VCaP (cell line): ENCODE data around the gene NUDT3.
"Not testable (repeated sequence)": the region's sequence is repeated elsewhere in the genome, so short reads cannot be mapped to it uniquely, and the experiment has no call there.

Experiments
- H3K27ac ChIP-seq: fragments of 450-650 bp; 2 replicates; pipeline ENCODE4 v1.5.1; 2017
- TF ChIP-seq, protein P1 (sequence below): fragments of 450-650 bp; conservative IDR thresholded peaks from 2 replicates; pipeline ENCODE4 v1.5.1; 2017; ENCODE audit warnings: mild to moderate bottlenecking, moderate library complexity

NUDT3 gene

DNA sequence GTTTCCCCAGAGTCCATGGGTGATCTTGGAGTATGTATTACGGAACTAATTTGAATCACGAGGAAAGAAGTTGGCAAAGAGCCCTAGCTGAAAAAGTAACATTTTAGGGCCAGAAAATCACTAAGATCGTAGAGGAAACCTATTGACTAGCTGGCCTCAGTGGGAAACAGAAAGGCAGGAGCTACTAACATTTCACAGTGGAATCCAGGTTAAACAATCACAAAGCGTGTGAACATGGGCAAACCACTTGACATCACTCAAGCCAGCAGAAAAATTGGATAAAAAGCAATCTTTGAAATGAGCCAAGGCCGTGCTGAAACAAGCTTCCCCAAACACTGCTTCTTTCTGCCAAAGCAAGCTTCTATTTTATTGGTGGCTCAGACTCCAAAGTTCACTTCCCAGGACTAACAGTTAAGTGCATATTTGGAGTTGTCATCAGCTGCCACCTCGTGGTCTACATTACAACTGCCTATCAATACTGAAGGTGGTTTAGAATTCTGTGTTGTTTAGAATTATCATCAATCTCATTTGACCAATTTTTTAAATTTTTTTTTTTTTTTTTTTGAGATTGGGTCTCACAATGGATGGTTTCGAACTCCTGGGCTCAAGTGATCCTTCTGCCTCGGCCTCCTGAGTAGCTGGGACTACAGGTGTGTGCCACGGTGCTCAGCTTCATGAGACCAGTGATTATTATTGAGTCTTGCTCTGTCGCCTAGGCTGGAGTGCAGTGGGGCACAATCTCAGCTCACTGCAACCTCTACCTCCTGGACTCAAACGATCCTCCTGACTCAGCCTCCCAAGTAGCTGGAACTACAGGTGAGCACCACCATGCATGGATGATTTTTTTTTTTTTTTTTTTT is 22.8 kb upstream of the NUDT3 start:
- TF ChIP-seq, protein P1, sequence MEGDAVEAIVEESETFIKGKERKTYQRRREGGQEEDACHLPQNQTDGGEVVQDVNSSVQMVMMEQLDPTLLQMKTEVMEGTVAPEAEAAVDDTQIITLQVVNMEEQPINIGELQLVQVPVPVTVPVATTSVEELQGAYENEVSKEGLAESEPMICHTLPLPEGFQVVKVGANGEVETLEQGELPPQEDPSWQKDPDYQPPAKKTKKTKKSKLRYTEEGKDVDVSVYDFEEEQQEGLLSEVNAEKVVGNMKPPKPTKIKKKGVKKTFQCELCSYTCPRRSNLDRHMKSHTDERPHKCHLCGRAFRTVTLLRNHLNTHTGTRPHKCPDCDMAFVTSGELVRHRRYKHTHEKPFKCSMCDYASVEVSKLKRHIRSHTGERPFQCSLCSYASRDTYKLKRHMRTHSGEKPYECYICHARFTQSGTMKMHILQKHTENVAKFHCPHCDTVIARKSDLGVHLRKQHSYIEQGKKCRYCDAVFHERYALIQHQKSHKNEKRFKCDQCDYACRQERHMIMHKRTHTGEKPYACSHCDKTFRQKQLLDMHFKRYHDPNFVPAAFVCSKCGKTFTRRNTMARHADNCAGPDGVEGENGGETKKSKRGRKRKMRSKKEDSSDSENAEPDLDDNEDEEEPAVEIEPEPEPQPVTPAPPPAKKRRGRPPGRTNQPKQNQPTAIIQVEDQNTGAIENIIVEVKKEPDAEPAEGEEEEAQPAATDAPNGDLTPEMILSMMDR: peak; percentile 97
- H3K27ac ChIP-seq: peak overlapping the region; percentile 92

DNA sequence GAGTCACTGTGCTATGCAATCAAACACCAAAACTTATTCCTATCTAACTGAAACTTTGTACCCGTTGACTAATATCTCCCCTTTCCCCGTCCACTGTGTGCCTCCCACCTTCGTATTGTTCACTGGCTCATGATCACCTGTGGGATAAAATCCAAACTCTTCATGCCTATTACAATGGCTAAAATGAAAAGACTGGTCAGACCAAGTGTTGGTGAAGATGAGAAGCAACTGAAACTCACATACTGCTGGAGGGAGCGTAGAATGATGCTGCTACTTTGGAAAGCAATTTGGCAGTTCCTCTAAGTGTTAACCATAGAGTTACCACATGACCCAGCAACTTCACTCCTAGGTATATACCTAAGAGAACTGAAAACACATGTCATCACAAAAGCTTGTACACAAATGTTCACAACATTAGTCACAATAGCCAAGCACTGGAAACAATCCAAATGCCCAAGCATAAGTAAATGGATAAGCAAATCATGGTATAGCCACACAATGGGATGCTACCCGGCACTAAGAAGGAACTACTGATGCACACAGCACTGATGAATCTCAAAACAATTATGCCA is 20.3 kb upstream of the NUDT3 start:
- TF ChIP-seq, protein P1: no peak
- H3K27ac ChIP-seq: no peak overlapping the region

DNA sequence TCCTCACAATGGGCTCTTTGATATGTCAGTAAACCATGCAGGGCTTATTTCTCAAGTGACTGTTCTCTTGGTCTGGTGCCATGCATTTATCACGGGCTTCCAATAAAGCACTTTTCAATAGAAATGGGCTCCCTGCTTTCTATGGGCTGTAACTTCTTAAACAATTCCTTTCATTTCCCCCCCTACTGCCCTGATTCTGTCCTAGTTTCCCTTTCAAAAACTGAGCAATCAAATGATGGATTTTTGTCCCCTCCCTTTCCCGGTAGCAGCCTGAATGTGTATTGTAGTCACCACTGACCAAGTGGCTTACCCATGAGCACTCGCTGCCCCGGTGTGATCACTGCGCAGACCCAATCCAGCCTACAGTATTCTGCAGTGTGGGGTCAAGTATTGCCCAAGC is 19.5 kb upstream of the NUDT3 start:
- no peak overlapping the region for H3K27ac ChIP-seq
- TF ChIP-seq, protein P1: no peak

DNA sequence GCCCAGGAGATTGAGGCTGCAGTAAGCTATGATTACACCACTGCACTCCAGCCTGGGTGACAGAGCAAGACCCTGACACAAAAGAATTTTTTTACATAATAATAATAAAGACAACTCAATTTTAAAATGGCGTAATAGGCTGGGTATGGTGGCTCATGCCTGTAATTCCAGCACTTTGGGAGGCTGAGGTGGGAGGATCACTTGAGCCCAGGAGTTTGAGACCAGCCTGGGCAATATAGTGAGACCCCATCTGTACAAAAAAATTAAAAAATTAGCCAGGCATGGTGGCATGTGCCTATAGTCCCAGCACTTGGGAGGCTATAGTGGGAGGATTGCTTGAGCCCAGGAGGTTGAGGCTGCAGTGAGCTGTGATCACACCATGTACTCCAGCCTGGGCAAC is 15.4 kb upstream of the NUDT3 start:
- H3K27ac ChIP-seq: not testable (repeated sequence)

DNA sequence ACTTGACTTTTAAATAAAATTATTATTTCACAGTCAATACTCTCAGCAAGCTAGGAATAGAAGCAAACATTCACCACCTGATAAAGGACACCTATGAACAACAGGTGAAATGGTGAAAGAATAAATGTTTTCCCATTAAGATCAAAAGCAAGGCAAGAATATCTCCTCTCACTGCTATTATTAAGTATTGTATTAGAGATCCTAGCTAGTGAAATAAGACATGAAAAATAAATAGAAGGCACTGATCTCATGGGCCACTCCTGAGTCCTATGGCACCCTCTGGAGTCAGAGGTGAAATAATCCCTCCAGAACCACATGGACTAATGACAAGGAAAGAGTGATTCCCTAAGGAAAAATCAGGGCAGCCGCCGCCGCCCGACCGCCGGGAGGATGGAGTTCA is 4.0 kb upstream of the NUDT3 start:
- H3K27ac ChIP-seq: no peak overlapping the region
- TF ChIP-seq, protein P1: no peak

DNA sequence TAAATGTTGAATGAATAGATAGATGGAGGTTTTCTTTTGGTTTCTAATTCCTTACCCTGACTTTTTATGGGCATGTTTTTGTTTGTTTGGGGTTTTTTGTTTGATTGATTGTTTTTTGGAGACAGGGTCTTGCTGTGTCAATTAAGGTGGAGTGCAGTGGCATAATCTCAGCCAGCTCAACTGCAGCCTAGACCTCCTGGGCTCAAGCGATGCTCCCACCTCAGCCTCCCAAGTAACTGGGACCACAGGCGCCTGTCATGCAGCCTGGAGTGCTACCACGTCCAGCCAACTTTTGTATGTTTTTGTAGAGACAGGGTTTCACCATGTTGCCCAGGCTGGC is 1.5 kb upstream of the NUDT3 start:
- TF ChIP-seq, protein P1: no peak
- peak overlapping the region; percentile 98 for H3K27ac ChIP-seq

DNA sequence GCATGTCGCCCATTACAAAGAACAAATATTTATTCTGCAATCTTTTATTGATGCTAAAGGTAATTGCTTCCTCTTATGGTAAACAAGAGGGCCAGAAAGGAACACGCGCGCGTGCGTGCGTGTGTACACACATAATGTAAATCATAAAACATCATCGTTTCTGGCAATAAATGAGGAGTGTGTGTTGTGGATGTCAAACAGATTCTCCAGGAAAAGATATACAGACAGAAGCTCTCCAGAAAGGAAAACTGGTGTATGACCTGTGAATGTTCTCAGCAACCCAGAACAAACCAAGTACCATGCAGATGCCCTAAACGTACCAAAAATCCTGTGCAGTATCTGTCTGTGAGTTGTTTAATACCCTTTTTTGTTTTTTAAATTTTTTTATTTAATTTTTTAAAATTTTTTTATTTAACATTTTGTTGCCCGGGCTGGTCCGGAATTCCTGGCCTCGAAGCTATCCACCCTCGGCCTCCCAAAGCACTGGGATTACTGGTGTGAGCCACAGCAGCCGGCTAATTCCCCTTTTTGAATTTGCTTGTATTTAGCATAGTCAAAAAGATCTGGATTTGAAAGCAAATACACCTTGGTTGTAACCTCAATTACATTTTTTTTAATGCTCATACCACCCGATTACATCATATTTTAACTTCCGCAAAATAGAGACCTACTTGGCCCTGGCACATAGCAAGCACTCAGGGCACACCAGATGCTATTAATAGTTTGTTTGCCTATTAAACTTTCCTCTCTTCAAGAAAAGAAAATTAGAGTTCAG is 909 bp upstream of the NUDT3 start:
- TF ChIP-seq, protein P1: no peak
- peak overlapping the region; percentile 98 for H3K27ac ChIP-seq
